HepG2 (cell line): ENCODE measurements around the gene PLA1A. TPM values are rescaled to one million over a fixed set of nuclear protein-coding genes. Genes with fewer than 3 reads are reported as not detected.

Experiments used
- ATAC-seq: fragments of 200-7000 bp; cut with Tn5 transposase; 3 replicates; pipeline ENCODE4 v1.9.1; 2020; ENCODE audit warnings: mild to moderate bottlenecking, moderate library complexity
- BruUV-seq: library from RNA; stranded (reverse); fragments of 400-500 nt; replicated peaks from 2 replicates; lab custom pipeline; 2021; lab: Mats Ljungman, UMichigan
- CTCF ChIA-PET: fragments of 300-600 bp; formaldehyde crosslinking; extraction: SDS; loops from one replicate; lab custom pipeline; 2021; ENCODE audit warnings: low total read pairs, inconsistent platforms, low intra/inter-chr PET ratio; lab: Yijun Ruan, JAX
- POLR2A ChIA-PET: fragments of 350-600 bp; sonication (Branson Sonifier 250); formaldehyde crosslinking; loops from one replicate; lab custom pipeline; 2020; ENCODE audit warnings: antibody characterized with exemption, inconsistent platforms; lab: Yijun Ruan, JAX
- DNase-seq: peaks from one replicate; pipeline ENCODE4 v3.0.0-alpha.2; 2015; ENCODE audit warnings: low spot score
- FAIRE-seq: peaks from 3 replicates; lab custom pipeline; 2011; peaks lifted over from hg19 to GRCh38; lab: Jason Lieb, UNC
- H2AFZ ChIP-seq: one replicate; pipeline ENCODE4 v1.6.1; 2011; ENCODE audit warnings: low read length, inconsistent platforms
- H3K27ac ChIP-seq: fragments of 300-600 bp; 3 replicates; pipeline ENCODE4 v1.8.0; 2011; ENCODE audit warnings: mixed run types, mild to moderate bottlenecking, mixed read lengths, low read length, inconsistent platforms; ENCODE audit not compliant: insufficient read depth; ENCODE audit errors: extremely low read length
- H3K27me3 ChIP-seq, 2 experiments: fragments of 200-600 bp in 1 of 2; 2 replicates in 1 of 2; 3 replicates in 1 of 2; pipeline versions ENCODE4 v1.6.0 to v1.8.0; 2011; ENCODE audit warnings: low read length in 2 of 2, mild to moderate bottlenecking in 2 of 2, moderate library complexity in 2 of 2, inconsistent platforms in 1 of 2; ENCODE audit not compliant: insufficient read depth in 2 of 2, control insufficient read depth in 1 of 2
- H3K36me3 ChIP-seq, 2 experiments: fragments of 200-600 bp in 1 of 2; replicated peaks in 1 of 2; 2 replicates in 1 of 2; 3 replicates in 1 of 2; pipeline versions ENCODE4 v1.5.1 to v1.8.0; 2011; ENCODE audit warnings: low read length in 2 of 2, inconsistent platforms in 1 of 2; ENCODE audit not compliant: insufficient read depth in 2 of 2, control insufficient read depth in 1 of 2
- H3K4me1 ChIP-seq: 2 replicates; pipeline ENCODE4 v1.5.1; 2012; ENCODE audit warnings: low read length, inconsistent platforms; ENCODE audit not compliant: insufficient read depth
- H3K4me2 ChIP-seq: 2 replicates; pipeline ENCODE4 v1.6.0; 2011; ENCODE audit warnings: low read depth, low read length, inconsistent platforms
- H3K4me3 ChIP-seq, 3 experiments: fragments of 200-600 bp in 1 of 3; sonication (generic), shearing (Covaris generic) in 1 of 3; replicated peaks in 1 of 3; 2 replicates each; pipeline ENCODE4 v1.5.1; 2011 to 2016; ENCODE audit warnings: low read length in 3 of 3, inconsistent platforms in 2 of 3, low read depth in 2 of 3, mild to moderate bottlenecking in 2 of 3, control low read depth in 1 of 3, mixed read lengths in 1 of 3; ENCODE audit not compliant: insufficient read depth in 1 of 3
- H3K79me2 ChIP-seq: one replicate; pipeline ENCODE4 v1.6.1; 2011; ENCODE audit warnings: low read length, inconsistent platforms; ENCODE audit not compliant: insufficient read depth
- H3K9ac ChIP-seq: 2 replicates; pipeline ENCODE4 v1.6.0; 2011; ENCODE audit warnings: mild to moderate bottlenecking, low read depth, low read length, inconsistent platforms; ENCODE audit not compliant: insufficient read depth
- H3K9me3 ChIP-seq: 2 replicates; pipeline ENCODE4 v1.5.1; 2012; ENCODE audit warnings: mild to moderate bottlenecking, low read length
- H4K20me1 ChIP-seq: 2 replicates; pipeline ENCODE4 v1.6.0; 2011; ENCODE audit warnings: inconsistent platforms, mild to moderate bottlenecking, low read length, moderate library complexity; ENCODE audit not compliant: insufficient read depth
- CREB1 ChIP-seq, 2 experiments: fragments of 450-650 bp in 1 of 2; IDR thresholded peaks; 2 replicates each; pipeline ENCODE4 v1.6.1; 2016 to 2017; ENCODE audit warnings: control low read depth in 1 of 2, mild to moderate bottlenecking in 1 of 2, missing compliant biosample characterization in 1 of 2, missing genetic modification characterization in 1 of 2
- HNF4G ChIP-seq, 2 experiments: sonication (generic) in 1 of 2; formaldehyde crosslinking in 1 of 2; IDR thresholded peaks; 2 replicates each; pipeline versions ENCODE4 v1.4.0 to v1.6.1; 2011 to 2020; ENCODE audit warnings: borderline replicate concordance in 2 of 2, low read depth in 2 of 2, mild to moderate bottlenecking in 2 of 2, low read length in 1 of 2, missing genetic modification reagents in 1 of 2, moderate library complexity in 1 of 2
- PRDM10 ChIP-seq: sonication (generic); formaldehyde crosslinking; IDR thresholded peaks from 2 replicates; pipeline ENCODE4 v1.4.0; 2020; ENCODE audit warnings: low read depth, missing genetic modification reagents
- ZNF562 ChIP-seq: sonication (generic); formaldehyde crosslinking; IDR thresholded peaks from 2 replicates; pipeline ENCODE4 v1.8.0; 2022; ENCODE audit warnings: missing genetic modification reagents, borderline replicate concordance
- WGBS: methylation state at CpG from one replicate; pipeline ENCODE4 v1.1.6; 2017; ENCODE audit warnings: low lambda C conversion rate; 5-methylcytosine and 5-hydroxymethylcytosine counted together
- in situ Hi-C: cut with HindIII; loops from 2 replicates; pipeline ENCODE4 v1.10.0; 2017; ENCODE audit warnings: low pct_unique_long_range_greater_than_20kb; ENCODE audit not compliant: extremely low pct_ligation_motif_present
- intact Hi-C: fragments of 100-400 bp; cut with micrococcal nuclease; formaldehyde crosslinking; loops from one replicate; pipeline ENCODE4 v1.10.0; 2022; ENCODE audit not compliant: unreplicated experiment
- polyA plus RNA-seq, 8 experiments: library from polyadenylated mRNA; depleted of rRNA in 3 of 8; stranded (reverse) in 7 of 8; unstranded in 1 of 8; fragments of >200 nt; fragmentation: Illumina TruSeq in 4 of 8; extraction: Trizol in 4 of 8; gene quantifications; 2 replicates each; pipeline versions ENCODE4 v1.2.1 to v1.2.3, GENCODE V29; 2011 to 2016; ENCODE audit warnings: low read depth in 4 of 8, missing spikeins in 1 of 8, mixed read lengths in 1 of 8; ENCODE audit not compliant: insufficient read depth in 1 of 8
- total RNA-seq, 5 experiments: library from RNA; depleted of rRNA; stranded (reverse); fragments of >200 nt; fragmentation: Illumina TruSeq; extraction: Trizol; gene quantifications; 2 replicates each; pipeline ENCODE4 v1.2.3, GENCODE V29; 2016; ENCODE audit warnings: low read depth in 1 of 5
- TF ChIP-seq, protein P1 (sequence below): sonication (generic); formaldehyde crosslinking; IDR thresholded peaks from 2 replicates; pipeline ENCODE4 v1.5.0; 2020; ENCODE audit warnings: mild to moderate bottlenecking, missing genetic modification reagents

Gene PLA1A
- total and polyA plus RNA-seq, 2 of the 13 experiments (the other 11 are each of a cell fraction or from before 2014, with no cell fraction given), result 0.11 to 0.18 TPM

DNA sequence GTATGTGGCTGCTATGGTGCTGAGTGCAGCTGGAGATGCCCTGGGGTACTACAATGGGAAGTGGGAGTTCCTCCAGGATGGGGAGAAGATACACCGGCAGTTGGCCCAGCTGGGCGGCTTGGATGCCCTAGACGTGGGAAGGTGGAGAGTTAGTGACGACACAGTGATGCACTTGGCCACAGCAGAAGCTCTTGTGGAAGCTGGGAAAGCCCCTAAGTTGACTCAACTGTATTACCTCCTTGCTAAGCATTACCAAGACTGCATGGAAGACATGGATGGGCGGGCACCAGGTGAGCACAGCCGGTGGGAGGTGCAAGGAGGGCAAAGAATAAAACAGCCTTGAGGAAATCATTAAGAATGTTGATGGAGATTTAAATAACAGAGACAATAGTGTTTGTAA, 15.5 kb upstream of the PLA1A start (continued):
- TF ChIP-seq, protein P1, sequence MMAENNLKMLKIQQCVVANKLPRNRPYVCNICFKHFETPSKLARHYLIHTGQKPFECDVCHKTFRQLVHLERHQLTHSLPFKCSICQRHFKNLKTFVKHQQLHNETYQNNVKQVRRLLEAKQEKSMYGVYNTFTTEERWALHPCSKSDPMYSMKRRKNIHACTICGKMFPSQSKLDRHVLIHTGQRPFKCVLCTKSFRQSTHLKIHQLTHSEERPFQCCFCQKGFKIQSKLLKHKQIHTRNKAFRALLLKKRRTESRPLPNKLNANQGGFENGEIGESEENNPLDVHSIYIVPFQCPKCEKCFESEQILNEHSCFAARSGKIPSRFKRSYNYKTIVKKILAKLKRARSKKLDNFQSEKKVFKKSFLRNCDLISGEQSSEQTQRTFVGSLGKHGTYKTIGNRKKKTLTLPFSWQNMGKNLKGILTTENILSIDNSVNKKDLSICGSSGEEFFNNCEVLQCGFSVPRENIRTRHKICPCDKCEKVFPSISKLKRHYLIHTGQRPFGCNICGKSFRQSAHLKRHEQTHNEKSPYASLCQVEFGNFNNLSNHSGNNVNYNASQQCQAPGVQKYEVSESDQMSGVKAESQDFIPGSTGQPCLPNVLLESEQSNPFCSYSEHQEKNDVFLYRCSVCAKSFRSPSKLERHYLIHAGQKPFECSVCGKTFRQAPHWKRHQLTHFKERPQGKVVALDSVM (CRISPR knock-in tag), result no peak
- TF ChIP-seq PRDM10 (no peak), HNF4G (IDR thresholded peaks at IDR 0.05; ENCODE audit: borderline replicate concordance, low read depth, low read length) (no peak), HNF4G (CRISPR knock-in tag; IDR thresholded peaks at IDR 0.05; ENCODE audit: borderline replicate concordance, low read depth) (no peak)

- no peak for FAIRE-seq
- Histone ChIP-seq H3K79me2 (no peaks in the 10 kb centered on the region), H3K27ac (no peak overlapping the region), H3K36me3 (no peaks in the 10 kb centered on the region), H3K27me3 (peaks cover 0 to 1% of the 10 kb centered on the region in 2 experiments; a peak in 3 of 5 replicates), H4K20me1 (no peaks in the 10 kb centered on the region), H3K4me1 (no peaks in the 10 kb centered on the region), H3K9me3 (peaks cover 1% of the 10 kb centered on the region; the same call in 1 of the 2 replicates), H3K4me2 (no peak overlapping the region), H3K9ac (no peak overlapping the region), H3K4me3 (no peak overlapping the region), H2AFZ (no peak overlapping the region)
- no peak for DNase-seq
- ChIA-PET CTCF (no interaction called here), POLR2A (no interaction called here)
- TF ChIP-seq ZNF562 (CRISPR knock-in tag) (no peak), CREB1 (IDR thresholded peaks at IDR 0.05) (peak; percentile 73), CREB1 (CRISPR knock-in tag; IDR thresholded peaks at IDR 0.05) (no peak)
- ATAC-seq, result no peak
- in situ Hi-C loops, result no loop called here
- intact Hi-C loops, result no loop called here
- no TSS peak for BruUV-seq
- WGBS, result 76% methylated on average over 8 of the region's 10 CpGs
These were observed 12.5 kb upstream of the PLA1A start for GRCh38 chr3:119585208-119585607.
